HCT116 (cell line): ENCODE measurements around the gene ZNF592. TPM values are rescaled to one million over a fixed set of nuclear protein-coding genes. Genes with fewer than 3 reads are reported as not detected.

Experiments used
- ATAC-seq: fragments of 200-7000 bp; cut with Tn5 transposase; 2 replicates; pipeline ENCODE4 v1.9.1; 2020; ENCODE audit warnings: mild to moderate bottlenecking, moderate library complexity
- BruUV-seq: library from RNA; stranded (reverse); fragments of 400-500 nt; replicated peaks from 2 replicates; lab custom pipeline; 2021; lab: Mats Ljungman, UMichigan
- CTCF ChIA-PET: fragments of 300-600 bp; sonication (Branson Sonifier 250); formaldehyde crosslinking; loops from one replicate; lab custom pipeline; 2021; ENCODE audit warnings: antibody characterized with exemption; lab: Charles Lee
- POLR2A ChIA-PET: fragments of 300-600, 350-600 bp; sonication (Branson Sonifier 250); formaldehyde crosslinking; loops from one replicate; lab custom pipeline; 2021; ENCODE audit warnings: antibody characterized with exemption; lab: Charles Lee
- RAD21 ChIA-PET, 2 experiments: fragments of 300-600 bp; sonication (Branson Sonifier 250); formaldehyde crosslinking; loops; one replicate each; lab custom pipeline; 2023; ENCODE audit warnings: low total read pairs in 2 of 2; ENCODE audit not compliant: uncharacterized antibody in 2 of 2, unreplicated experiment in 2 of 2, low non-redundant PET in 1 of 2; lab: Charles Lee
- DNase-seq: peaks from one replicate; pipeline ENCODE4 v3.0.0-alpha.2; 2010; ENCODE audit warnings: low read depth, low spot score
- H2AFZ ChIP-seq: fragments of 200-600 bp; shearing (Covaris generic), sonication (generic); 2 replicates; pipeline ENCODE4 v1.6.1; 2017; ENCODE audit warnings: low read depth, mixed run types, mixed read lengths, antibody characterized with exemption, low read length; ENCODE audit not compliant: poor library complexity, severe bottlenecking
- H3K27ac ChIP-seq: 2 replicates; pipeline ENCODE4 v1.5.1; 2012; ENCODE audit warnings: low read depth, low read length
- H3K27me3 ChIP-seq: fragments of 200-600 bp; sonication (generic); 2 replicates; pipeline ENCODE4 v1.6.1; 2016; ENCODE audit warnings: mixed run types, low read length, mixed read lengths; ENCODE audit not compliant: insufficient read depth
- H3K36me3 ChIP-seq, 2 experiments: fragments of 200-500 bp in 1 of 2; fragments of 200-600 bp in 1 of 2; sonication (Bioruptor generic) in 1 of 2; sonication (generic) in 1 of 2; 2 replicates each; pipeline versions ENCODE4 v1.5.1 to v1.6.1; 2014 to 2016; ENCODE audit warnings: low read length in 2 of 2, inconsistent platforms in 1 of 2, mixed read lengths in 1 of 2, mixed run types in 1 of 2; ENCODE audit not compliant: insufficient read depth in 2 of 2, control insufficient read depth in 1 of 2
- H3K4me1 ChIP-seq, 2 experiments: fragments of 200-600 bp in 1 of 2; sonication (generic) in 1 of 2; 2 replicates each; pipeline versions ENCODE4 v1.5.1 to v1.6.1; 2012 to 2017; ENCODE audit warnings: low read length in 2 of 2, inconsistent platforms in 1 of 2, mild to moderate bottlenecking in 1 of 2, mixed read lengths in 1 of 2, mixed run types in 1 of 2, moderate library complexity in 1 of 2; ENCODE audit not compliant: insufficient read depth in 2 of 2, control insufficient read depth in 1 of 2
- H3K4me2 ChIP-seq: fragments of 200-600 bp; sonication (generic); 2 replicates; pipeline ENCODE4 v1.6.1; 2017; ENCODE audit warnings: mixed run types, low read length, mixed read lengths
- H3K4me3 ChIP-seq, 2 experiments: fragments of 200-600 bp in 1 of 2; sonication (generic) in 1 of 2; replicated peaks in 1 of 2; 2 replicates each; pipeline ENCODE4 v1.5.1; 2011 to 2016; ENCODE audit warnings: low read length in 2 of 2, control low read depth in 1 of 2, low read depth in 1 of 2, mild to moderate bottlenecking in 1 of 2, mixed read lengths in 1 of 2, mixed run types in 1 of 2
- H3K79me2 ChIP-seq: fragments of 200-600 bp; sonication (generic); 2 replicates; pipeline ENCODE4 v1.6.1; 2017; ENCODE audit warnings: mild to moderate bottlenecking, mixed run types, low read length, moderate library complexity, mixed read lengths; ENCODE audit not compliant: insufficient read depth
- H3K9ac ChIP-seq: fragments of 200-600 bp; sonication (generic); 2 replicates; pipeline ENCODE4 v1.6.1; 2016; ENCODE audit warnings: low read length, mixed read lengths
- H3K9me2 ChIP-seq: fragments of 200-600 bp; sonication (generic), shearing (Covaris generic); 2 replicates; pipeline ENCODE4 v1.6.1; 2017; ENCODE audit warnings: mixed run types, mild to moderate bottlenecking, moderate library complexity; ENCODE audit not compliant: insufficient read depth
- H3K9me3 ChIP-seq, 2 experiments: fragments of 200-500 bp in 1 of 2; fragments of 200-600 bp in 1 of 2; sonication (Bioruptor generic) in 1 of 2; sonication (generic) in 1 of 2; 2 replicates each; pipeline ENCODE4 v1.6.1; 2014 to 2017; ENCODE audit warnings: low read length in 2 of 2, mixed read lengths in 2 of 2, inconsistent platforms in 1 of 2, low read depth in 1 of 2, mild to moderate bottlenecking in 1 of 2, mixed run types in 1 of 2, moderate library complexity in 1 of 2; ENCODE audit not compliant: control insufficient read depth in 1 of 2, insufficient read depth in 1 of 2
- H4K20me1 ChIP-seq: fragments of 200-600 bp; sonication (generic), shearing (Covaris generic); 2 replicates; pipeline ENCODE4 v1.6.1; 2017; ENCODE audit warnings: mixed run types, mild to moderate bottlenecking, moderate library complexity; ENCODE audit not compliant: insufficient read depth
- ATF3 ChIP-seq: IDR thresholded peaks from 2 replicates; pipeline ENCODE4 v1.6.1; 2012
- MAX ChIP-seq: IDR thresholded peaks from 2 replicates; pipeline ENCODE4 v1.6.1; 2012
- POLR2A ChIP-seq: IDR thresholded peaks from 2 replicates; pipeline ENCODE4 v1.7.0; 2011; ENCODE audit warnings: borderline replicate concordance; ENCODE audit not compliant: insufficient read depth, insufficient read length; ENCODE audit errors: extremely low read depth
- POLR2AphosphoS5 ChIP-seq: IDR thresholded peaks from 2 replicates; pipeline ENCODE4 v1.6.1; 2011; ENCODE audit warnings: mild to moderate bottlenecking, low read depth, low read length, moderate library complexity
- SIN3A ChIP-seq: IDR thresholded peaks from 2 replicates; pipeline ENCODE4 v1.6.1; 2012; ENCODE audit warnings: low read depth
- SRF ChIP-seq: IDR thresholded peaks from 2 replicates; pipeline ENCODE4 v1.6.1; 2012; ENCODE audit warnings: low read depth
- TCF7L2 ChIP-seq: IDR thresholded peaks from 2 replicates; pipeline ENCODE4 v1.7.0; 2011; ENCODE audit warnings: borderline replicate concordance, inconsistent platforms; ENCODE audit not compliant: insufficient read depth, insufficient read length; ENCODE audit errors: extremely low read depth
- ZBTB33 ChIP-seq: IDR thresholded peaks from 2 replicates; pipeline ENCODE4 v1.6.1; 2011; ENCODE audit warnings: mild to moderate bottlenecking, low read length, moderate library complexity; ENCODE audit not compliant: insufficient replicate concordance; ENCODE audit errors: extremely low read depth
- ZFX ChIP-seq: fragments of 450-650 bp; IDR thresholded peaks from 2 replicates; pipeline ENCODE4 v1.6.1; 2017
- ZNF274 ChIP-seq: fragments of 200-500 bp; sonication (Bioruptor generic); IDR thresholded peaks from 2 replicates; pipeline ENCODE4 v1.6.1; 2014; ENCODE audit warnings: mild to moderate bottlenecking, low read depth, low read length, inconsistent platforms
- intact Hi-C: fragments of 100-400 bp; cut with micrococcal nuclease; formaldehyde crosslinking; loops from 2 replicates; pipeline ENCODE4 v1.10.0; 2022
- total RNA-seq: library from RNA; stranded (reverse); gene quantifications from one replicate; pipeline ENCODE4 v1.2.1, GENCODE V29; 2021; ENCODE audit not compliant: unreplicated experiment

The ZNF592 gene
- total RNA-seq, 1 experiment from 2014 or later = 26.4 TPM

GRCh38 chr15:84760219-84760618 lies 11.8 kb downstream of the ZNF592 start:
- TF ChIP-seq POLR2AphosphoS5 (no peak), ZBTB33 (no peak), POLR2A (no peak), SIN3A (no peak), MAX (no peak), SRF (no peak), ZFX (no peak), ZNF274 (no peak), TCF7L2 (no peak), ATF3 (no peak)
- RAD21 ChIA-PET = no interaction called here
- peaks cover 96% of the 10 kb centered on the region for H3K79me2 ChIP-seq
- H2AFZ ChIP-seq = no peak overlapping the region
- 0 out of 4 replicates have a peak, but pooled peaks cover 0 to 4% of the 10 kb centered on the region in 2 experiments for H3K36me3 ChIP-seq
- H3K4me1 ChIP-seq = 0 out of 4 replicates have a peak, but pooled peaks cover 0 to 4% of the 10 kb centered on the region in 2 experiments
- peaks cover 15% of the 10 kb centered on the region; the same call in 1 of the 2 replicates for H4K20me1 ChIP-seq
- no peak overlapping the region for H3K4me2 ChIP-seq
- no peaks in the 10 kb centered on the region for H3K9me3 ChIP-seq
- no peak overlapping the region for H3K27ac ChIP-seq
- H3K4me3 ChIP-seq = no peak overlapping the region
- BruUV-seq = no TSS peak
- POLR2A ChIA-PET = no interaction called here
- no peak for ATAC-seq
- no peaks in the 10 kb centered on the region for H3K9me2 ChIP-seq
- no peak for DNase-seq
- H3K9ac ChIP-seq = no peak overlapping the region
- CTCF ChIA-PET = no interaction called here
- no peaks in the 10 kb centered on the region for H3K27me3 ChIP-seq
- intact Hi-C loops = no loop called here
